ENCODE data around the gene RFTN1. TPM values are rescaled to one million over a fixed set of nuclear protein-coding genes. Genes with fewer than 3 reads are reported as not detected.

Gene RFTN1
- total and polyA plus RNA-seq, 2 experiments from 2014 or later = 3.3 to 7.2 TPM

DNA sequence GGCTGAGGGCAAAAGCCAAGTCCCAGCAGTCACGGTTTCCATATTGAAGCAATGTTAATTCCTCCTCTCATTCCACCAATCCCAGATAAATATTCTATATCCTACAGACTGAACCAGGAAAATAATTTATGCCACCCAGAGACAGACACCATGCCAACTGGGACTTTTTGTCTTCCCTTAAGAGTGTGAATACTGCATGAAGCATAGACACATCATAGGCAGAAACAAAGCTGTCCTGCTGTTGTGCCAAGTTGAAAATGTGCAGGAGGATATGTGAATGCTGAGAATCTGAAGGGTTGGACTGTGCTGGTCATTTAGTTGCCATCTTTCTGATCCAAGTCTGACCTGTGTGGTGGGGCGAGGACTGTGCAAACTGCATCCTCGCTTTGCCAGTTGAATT is 37.7 kb downstream of the RFTN1 start:
- Histone ChIP-seq H3K4me2 (no peak overlapping the region), H3K36me3 (ENCODE audit: insufficient read depth) (no peaks in the 10 kb centered on the region), H3K4me3 (no peak overlapping the region), H3K27me3 (ENCODE audit: insufficient read depth) (no peaks in the 10 kb centered on the region), H3K27ac (ENCODE audit: low read depth) (no peak overlapping the region), H3K79me2 (replicated peaks; ENCODE audit: insufficient read depth) (no peaks in the 10 kb centered on the region), H3K9me2 (ENCODE audit: insufficient read depth) (peaks cover 9% of the 10 kb centered on the region; the same call in 1 of the 2 replicates), H4K20me1 (replicated peaks; ENCODE audit: insufficient read depth) (no peaks in the 10 kb centered on the region), H2AFZ (no peak overlapping the region), H3K4me1 (ENCODE audit: insufficient read depth) (peaks cover 20% of the 10 kb centered on the region), H3F3A (replicated peaks; ENCODE audit: low read depth) (no peaks in the 10 kb centered on the region)
- no peak for ATAC-seq
- H3K9me3 Mint-ChIP-seq = peaks cover 6% of the 10 kb centered on the region
- TF ChIP-seq CREB1 (CRISPR knock-in tag; IDR thresholded peaks at IDR 0.05; ENCODE audit: low read depth) = no peak
- TF ChIP-seq STAT1 (IDR thresholded peaks at IDR 0.05; ENCODE audit: unreplicated experiment) = no peak
- no peak for TF ChIP-seq JUNB (IDR thresholded peaks at IDR 0.05; ENCODE audit: unreplicated experiment)
- DNase-seq (ENCODE audit: low spot score) = no peak
- peaks cover 2% of the 10 kb centered on the region for H3K27me3 Mint-ChIP-seq (ENCODE audit: insufficient read depth, low read depth, poor library complexity)
- peaks cover 4% of the 10 kb centered on the region; the same call in 2 of the 3 replicates for H3K36me3 Mint-ChIP-seq (ENCODE audit: low read depth)
- no peak overlapping the region for H3K4me3 Mint-ChIP-seq
- peaks cover 20% of the 10 kb centered on the region for H3K4me1 Mint-ChIP-seq
- H3K27ac Mint-ChIP-seq = no peak overlapping the region

DNA sequence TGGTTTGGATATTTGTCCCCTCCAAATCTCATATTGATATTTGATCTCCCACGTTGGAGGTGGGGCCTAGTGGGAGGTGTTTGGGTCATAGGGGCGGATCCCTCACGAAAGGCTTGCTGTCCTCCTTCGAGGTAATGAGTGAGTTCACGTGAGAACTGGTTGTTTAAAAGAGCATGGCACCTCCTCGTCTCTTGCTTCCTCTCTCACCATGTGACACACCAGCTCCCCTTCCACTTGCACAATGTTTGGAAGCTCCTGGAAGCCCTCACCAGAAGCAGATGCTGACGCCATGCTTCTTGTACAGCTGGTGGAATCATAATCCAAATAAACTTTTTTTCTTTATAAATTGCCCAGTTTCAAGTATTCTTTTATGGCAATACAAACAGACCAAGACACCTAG is 38.6 kb downstream of the RFTN1 start:
- H4K20me1 ChIP-seq (replicated peaks; ENCODE audit: insufficient read depth) = no peaks in the 10 kb centered on the region
- H3F3A ChIP-seq (replicated peaks; ENCODE audit: low read depth) = no peaks in the 10 kb centered on the region
- H3K4me3 Mint-ChIP-seq = no peak overlapping the region
- no peaks in the 10 kb centered on the region for H3K27me3 ChIP-seq (ENCODE audit: insufficient read depth)
- peaks cover 2% of the 10 kb centered on the region for H3K27me3 Mint-ChIP-seq (ENCODE audit: insufficient read depth, low read depth, poor library complexity)
- no peak for DNase-seq (ENCODE audit: low spot score)
- peaks cover 13% of the 10 kb centered on the region for H3K4me1 Mint-ChIP-seq
- peaks cover 10% of the 10 kb centered on the region for H3K36me3 Mint-ChIP-seq (ENCODE audit: low read depth)
- H3K4me3 ChIP-seq = no peak overlapping the region
- no peak overlapping the region for H3K27ac ChIP-seq (ENCODE audit: low read depth)
- H3K27ac Mint-ChIP-seq = no peak overlapping the region
- H3K4me2 ChIP-seq = no peak overlapping the region
- H3K9me3 Mint-ChIP-seq = peaks cover 13% of the 10 kb centered on the region
- no peak overlapping the region for H2AFZ ChIP-seq
- TF ChIP-seq ZNF331 (CRISPR knock-in tag; IDR thresholded peaks at IDR 0.05; ENCODE audit: low read depth) = no peak
- no peak for TF ChIP-seq STAT1 (IDR thresholded peaks at IDR 0.05; ENCODE audit: unreplicated experiment)
- TF ChIP-seq, protein P1, sequence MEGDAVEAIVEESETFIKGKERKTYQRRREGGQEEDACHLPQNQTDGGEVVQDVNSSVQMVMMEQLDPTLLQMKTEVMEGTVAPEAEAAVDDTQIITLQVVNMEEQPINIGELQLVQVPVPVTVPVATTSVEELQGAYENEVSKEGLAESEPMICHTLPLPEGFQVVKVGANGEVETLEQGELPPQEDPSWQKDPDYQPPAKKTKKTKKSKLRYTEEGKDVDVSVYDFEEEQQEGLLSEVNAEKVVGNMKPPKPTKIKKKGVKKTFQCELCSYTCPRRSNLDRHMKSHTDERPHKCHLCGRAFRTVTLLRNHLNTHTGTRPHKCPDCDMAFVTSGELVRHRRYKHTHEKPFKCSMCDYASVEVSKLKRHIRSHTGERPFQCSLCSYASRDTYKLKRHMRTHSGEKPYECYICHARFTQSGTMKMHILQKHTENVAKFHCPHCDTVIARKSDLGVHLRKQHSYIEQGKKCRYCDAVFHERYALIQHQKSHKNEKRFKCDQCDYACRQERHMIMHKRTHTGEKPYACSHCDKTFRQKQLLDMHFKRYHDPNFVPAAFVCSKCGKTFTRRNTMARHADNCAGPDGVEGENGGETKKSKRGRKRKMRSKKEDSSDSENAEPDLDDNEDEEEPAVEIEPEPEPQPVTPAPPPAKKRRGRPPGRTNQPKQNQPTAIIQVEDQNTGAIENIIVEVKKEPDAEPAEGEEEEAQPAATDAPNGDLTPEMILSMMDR (conservative IDR thresholded peaks at IDR 0.05; ENCODE audit: low read depth in 2 of 2) = no peak
- TF ChIP-seq EZH2phosphoT487 (IDR thresholded peaks at IDR 0.05; ENCODE audit: unreplicated experiment) = no peak
- TF ChIP-seq CREB1 (CRISPR knock-in tag; IDR thresholded peaks at IDR 0.05; ENCODE audit: low read depth) = no peak
- no peak for TF ChIP-seq NANOG (IDR thresholded peaks at IDR 0.05; ENCODE audit: borderline replicate concordance)
- H3K4me1 ChIP-seq (ENCODE audit: insufficient read depth) = peaks cover 11% of the 10 kb centered on the region
- H3K9me2 ChIP-seq (ENCODE audit: insufficient read depth) = peaks cover 9% of the 10 kb centered on the region; the same call in 1 of the 2 replicates
- H3K36me3 ChIP-seq (ENCODE audit: insufficient read depth) = no peaks in the 10 kb centered on the region
- no peak for ATAC-seq
- no peaks in the 10 kb centered on the region for H3K79me2 ChIP-seq (replicated peaks; ENCODE audit: insufficient read depth)

DNA sequence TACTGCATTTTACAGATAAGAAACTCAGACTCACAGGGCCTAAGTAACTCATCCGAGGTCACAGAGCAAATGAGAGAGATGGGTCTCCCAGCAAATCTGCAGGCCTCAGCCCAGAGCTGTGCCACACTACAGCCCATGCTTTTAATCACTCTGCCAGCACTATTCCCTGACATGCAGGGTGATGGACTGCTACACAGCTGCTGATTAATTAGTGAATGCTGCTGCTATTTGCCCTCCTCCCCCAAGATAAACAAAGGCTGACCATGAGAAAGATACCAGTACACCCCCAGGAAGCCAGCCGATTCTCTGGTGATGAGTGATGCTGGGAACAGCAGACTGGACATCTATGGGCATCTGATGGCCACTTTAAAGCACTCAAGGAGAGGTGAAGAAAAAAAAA is 39.3 kb downstream of the RFTN1 start:
- peaks cover 13% of the 10 kb centered on the region for H3K9me3 Mint-ChIP-seq
- Histone ChIP-seq H3K27ac (ENCODE audit: low read depth) (no peak overlapping the region), H2AFZ (no peak overlapping the region), H3K36me3 (ENCODE audit: insufficient read depth) (no peaks in the 10 kb centered on the region), H3K4me3 (no peak overlapping the region), H3K4me1 (ENCODE audit: insufficient read depth) (peaks cover 9% of the 10 kb centered on the region; the same call in 1 of the 2 replicates), H3K27me3 (ENCODE audit: insufficient read depth) (no peaks in the 10 kb centered on the region), H3K79me2 (replicated peaks; ENCODE audit: insufficient read depth) (no peaks in the 10 kb centered on the region), H4K20me1 (replicated peaks; ENCODE audit: insufficient read depth) (no peaks in the 10 kb centered on the region), H3K4me2 (no peak overlapping the region), H3F3A (replicated peaks; ENCODE audit: low read depth) (no peaks in the 10 kb centered on the region), H3K9me2 (ENCODE audit: insufficient read depth) (peaks cover 9% of the 10 kb centered on the region; the same call in 1 of the 2 replicates)
- H3K36me3 Mint-ChIP-seq (ENCODE audit: low read depth) = peaks cover 15% of the 10 kb centered on the region
- ATAC-seq (no peak), DNase-seq (ENCODE audit: low spot score) (no peak)
- no peak overlapping the region for H3K4me3 Mint-ChIP-seq
- no peak overlapping the region for H3K27ac Mint-ChIP-seq
- H3K27me3 Mint-ChIP-seq (ENCODE audit: insufficient read depth, low read depth, poor library complexity) = peaks cover 2% of the 10 kb centered on the region
- peaks cover 13% of the 10 kb centered on the region for H3K4me1 Mint-ChIP-seq
- no peak for TF ChIP-seq STAT1 (IDR thresholded peaks at IDR 0.05; ENCODE audit: unreplicated experiment)
- TF ChIP-seq ZNF114 (CRISPR knock-in tag; IDR thresholded peaks at IDR 0.05) = no peak
- TF ChIP-seq, protein P1 (conservative IDR thresholded peaks at IDR 0.05; ENCODE audit: low read depth in 2 of 2) = no peak
- TF ChIP-seq EZH2 (IDR thresholded peaks at IDR 0.05; ENCODE audit: low read depth, unreplicated experiment) = no peak
- no peak for TF ChIP-seq ZNF331 (CRISPR knock-in tag; IDR thresholded peaks at IDR 0.05; ENCODE audit: low read depth)
- no peak for TF ChIP-seq EZH2phosphoT487 (IDR thresholded peaks at IDR 0.05; ENCODE audit: unreplicated experiment)
- TF ChIP-seq POLR2AphosphoS5 (IDR thresholded peaks at IDR 0.05; ENCODE audit: low read depth) = no peak
- no peak for TF ChIP-seq CREB1 (CRISPR knock-in tag; IDR thresholded peaks at IDR 0.05; ENCODE audit: low read depth)
- TF ChIP-seq, protein P2, sequence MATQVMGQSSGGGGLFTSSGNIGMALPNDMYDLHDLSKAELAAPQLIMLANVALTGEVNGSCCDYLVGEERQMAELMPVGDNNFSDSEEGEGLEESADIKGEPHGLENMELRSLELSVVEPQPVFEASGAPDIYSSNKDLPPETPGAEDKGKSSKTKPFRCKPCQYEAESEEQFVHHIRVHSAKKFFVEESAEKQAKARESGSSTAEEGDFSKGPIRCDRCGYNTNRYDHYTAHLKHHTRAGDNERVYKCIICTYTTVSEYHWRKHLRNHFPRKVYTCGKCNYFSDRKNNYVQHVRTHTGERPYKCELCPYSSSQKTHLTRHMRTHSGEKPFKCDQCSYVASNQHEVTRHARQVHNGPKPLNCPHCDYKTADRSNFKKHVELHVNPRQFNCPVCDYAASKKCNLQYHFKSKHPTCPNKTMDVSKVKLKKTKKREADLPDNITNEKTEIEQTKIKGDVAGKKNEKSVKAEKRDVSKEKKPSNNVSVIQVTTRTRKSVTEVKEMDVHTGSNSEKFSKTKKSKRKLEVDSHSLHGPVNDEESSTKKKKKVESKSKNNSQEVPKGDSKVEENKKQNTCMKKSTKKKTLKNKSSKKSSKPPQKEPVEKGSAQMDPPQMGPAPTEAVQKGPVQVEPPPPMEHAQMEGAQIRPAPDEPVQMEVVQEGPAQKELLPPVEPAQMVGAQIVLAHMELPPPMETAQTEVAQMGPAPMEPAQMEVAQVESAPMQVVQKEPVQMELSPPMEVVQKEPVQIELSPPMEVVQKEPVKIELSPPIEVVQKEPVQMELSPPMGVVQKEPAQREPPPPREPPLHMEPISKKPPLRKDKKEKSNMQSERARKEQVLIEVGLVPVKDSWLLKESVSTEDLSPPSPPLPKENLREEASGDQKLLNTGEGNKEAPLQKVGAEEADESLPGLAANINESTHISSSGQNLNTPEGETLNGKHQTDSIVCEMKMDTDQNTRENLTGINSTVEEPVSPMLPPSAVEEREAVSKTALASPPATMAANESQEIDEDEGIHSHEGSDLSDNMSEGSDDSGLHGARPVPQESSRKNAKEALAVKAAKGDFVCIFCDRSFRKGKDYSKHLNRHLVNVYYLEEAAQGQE (IDR thresholded peaks at IDR 0.05; ENCODE audit: unreplicated experiment) = no peak
- TF ChIP-seq JUNB (IDR thresholded peaks at IDR 0.05; ENCODE audit: unreplicated experiment) = no peak

All from GM23338 (cell line).